AML-193 (cell line): ENCODE results near the gene KCNH2.

ENCODE experiments used
- DNase-seq, 2 experiments: peaks; one replicate each; lab custom pipeline; 2025; lab: John Stamatoyannopoulos, UW

KCNH2 gene

DNA sequence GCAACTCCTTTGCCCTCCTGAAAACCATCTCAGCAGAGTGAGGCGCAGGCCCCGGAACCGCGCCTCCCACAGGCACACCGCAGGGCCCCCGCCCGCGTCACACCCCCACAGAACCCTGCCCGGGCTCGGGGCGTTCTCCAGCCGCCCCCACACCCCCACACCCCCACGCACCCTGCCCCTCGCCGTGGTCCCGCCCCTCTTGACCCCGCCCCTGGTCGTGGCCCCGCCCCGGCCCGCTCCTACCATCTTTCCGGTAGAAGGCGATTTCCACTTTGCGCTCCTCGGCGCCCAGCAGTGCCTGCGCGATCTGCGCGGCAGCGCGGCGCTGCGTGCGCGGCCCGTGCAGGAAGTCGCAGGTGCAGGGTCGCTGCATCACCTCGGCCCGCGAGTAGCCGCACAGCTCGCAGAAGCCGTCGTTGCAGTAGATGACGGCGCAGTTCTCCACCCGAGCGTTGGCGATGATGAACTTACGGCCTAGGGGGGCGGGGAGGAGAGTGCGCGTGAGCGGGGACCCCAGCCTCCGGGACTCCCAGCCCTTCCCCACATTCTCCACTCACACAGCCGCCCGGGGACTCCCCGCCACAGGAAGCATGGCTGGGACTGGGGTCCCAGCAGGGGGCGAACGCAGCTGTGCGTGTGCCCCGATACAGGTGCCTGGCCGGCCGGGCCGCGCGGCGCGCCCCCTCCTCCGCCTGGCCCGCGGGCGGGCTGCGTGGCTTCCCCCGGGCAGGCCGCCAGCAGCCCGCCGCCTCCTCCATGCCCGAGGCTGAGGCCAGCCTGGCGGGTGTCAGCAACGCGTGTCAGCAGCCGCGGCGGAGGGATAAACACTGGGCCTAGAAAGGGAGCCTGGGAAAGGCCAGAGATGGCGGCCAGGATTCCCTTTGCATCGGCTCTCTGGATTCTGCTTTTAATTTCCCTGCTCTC is 3.4 kb downstream of the KCNH2 start:
- no peak for DNase-seq

DNA sequence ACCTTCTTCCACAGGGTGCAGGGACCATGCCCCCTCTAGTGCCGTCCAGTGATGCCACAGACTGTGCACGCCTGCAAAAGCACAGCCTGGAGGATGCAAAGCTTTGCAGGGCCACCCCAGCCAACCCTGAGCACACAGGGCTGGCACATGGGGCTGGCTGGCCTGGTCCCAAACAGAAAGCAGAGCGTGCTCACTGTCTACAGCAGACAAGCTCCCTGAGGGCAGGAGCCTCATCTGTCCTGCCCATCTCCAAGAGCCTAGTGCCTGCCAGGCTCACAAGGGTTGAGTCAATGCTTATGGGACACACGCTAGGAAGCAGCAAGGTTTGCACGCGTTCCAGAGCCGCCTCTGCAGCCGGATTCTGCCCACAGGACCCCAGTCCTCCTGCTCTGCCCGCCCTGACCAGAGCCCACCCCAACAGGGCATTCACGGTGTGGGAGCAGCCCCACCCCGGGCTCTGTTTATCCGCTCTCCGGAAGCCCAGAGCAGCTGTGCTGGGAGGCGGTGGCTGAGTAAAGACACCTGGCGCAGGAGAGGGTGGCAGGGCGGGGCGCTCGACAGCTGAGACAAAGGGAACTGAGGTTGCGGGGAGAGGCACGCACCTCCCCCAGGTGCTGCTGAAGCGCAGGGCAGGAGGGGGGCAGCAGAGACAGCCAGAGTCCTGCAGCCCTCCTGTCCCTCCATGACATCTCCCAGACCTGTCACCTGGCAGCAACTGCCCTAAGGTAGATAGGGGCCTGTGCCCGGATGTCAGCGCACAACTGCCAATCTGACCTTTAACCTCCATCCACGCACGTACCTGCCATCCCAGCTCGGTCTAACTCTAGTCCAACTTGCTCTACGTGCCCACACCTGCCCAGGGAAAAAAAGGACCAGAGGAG is 4.3 kb downstream of the KCNH2 start:
- DNase-seq = no peak

GRCh38 chr7:150972741-150973140 is 5.4 kb downstream of the KCNH2 start:
- DNase-seq = no peak

DNA sequence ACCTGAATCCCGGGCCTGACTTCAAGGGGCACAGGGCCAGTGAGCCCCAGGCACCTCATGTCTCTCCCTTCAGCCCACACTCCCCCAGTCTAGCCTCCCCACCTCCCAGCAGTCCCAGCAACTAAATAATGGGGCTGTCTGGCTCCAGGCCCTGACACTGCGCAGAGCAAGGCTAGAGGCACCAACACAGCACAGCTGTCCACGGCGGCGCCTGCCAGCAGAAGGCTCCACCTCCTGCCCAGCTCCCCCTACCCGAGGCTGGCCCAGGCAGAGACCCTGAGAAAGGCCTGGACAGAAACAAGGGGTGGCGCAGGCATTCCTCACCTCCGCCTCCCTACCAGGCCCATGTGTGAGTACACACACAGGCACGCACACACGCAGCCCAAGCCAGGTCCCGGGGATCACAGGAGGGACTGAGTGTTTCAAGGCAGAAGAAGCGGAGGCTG is 6.1 kb downstream of the KCNH2 start:
- no peak for DNase-seq

GRCh38 chr7:150971242-150972022 is 6.7 kb downstream of the KCNH2 start:
- DNase-seq = no peak

DNA sequence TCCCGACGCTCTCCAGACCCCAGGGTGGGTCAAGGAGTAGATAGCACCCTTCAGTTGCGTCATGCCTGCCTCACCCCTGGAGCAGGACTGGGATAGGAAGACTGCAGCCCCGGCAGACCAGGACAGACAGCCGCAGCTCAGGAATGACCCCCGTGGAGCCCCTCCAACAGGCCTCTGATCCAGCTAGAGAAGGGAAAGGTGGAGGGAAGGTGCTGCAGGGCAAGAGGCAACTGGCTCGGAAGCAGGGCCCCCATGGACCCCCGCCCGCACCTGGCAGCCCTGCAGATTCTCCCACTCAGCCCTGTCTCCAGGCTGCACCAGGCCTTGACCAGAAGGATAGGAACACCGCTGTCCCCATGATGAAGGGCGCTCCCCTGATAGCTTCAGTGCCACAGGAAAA is 7.7 kb downstream of the KCNH2 start:
- DNase-seq = no peak

DNA sequence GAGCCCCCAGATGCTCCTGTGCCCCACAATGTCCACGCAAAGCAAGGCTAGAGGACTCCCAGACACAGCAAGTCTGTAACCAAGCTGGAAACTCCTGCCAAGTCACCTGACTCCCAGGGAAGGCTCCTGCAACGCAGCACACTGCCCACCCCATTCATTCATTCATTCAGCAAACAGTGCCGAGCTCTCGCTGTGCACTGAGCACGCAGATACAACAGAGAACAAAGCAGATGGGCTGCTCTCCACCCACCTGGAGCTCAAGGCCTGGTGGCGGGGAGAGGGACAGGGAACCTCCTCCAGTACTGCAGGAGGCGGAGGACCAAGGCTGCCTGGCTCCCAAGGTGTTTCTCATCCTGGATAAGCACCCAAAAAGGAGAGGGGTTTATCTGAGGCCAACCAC is 8.6 kb downstream of the KCNH2 start:
- no peak for DNase-seq

DNA sequence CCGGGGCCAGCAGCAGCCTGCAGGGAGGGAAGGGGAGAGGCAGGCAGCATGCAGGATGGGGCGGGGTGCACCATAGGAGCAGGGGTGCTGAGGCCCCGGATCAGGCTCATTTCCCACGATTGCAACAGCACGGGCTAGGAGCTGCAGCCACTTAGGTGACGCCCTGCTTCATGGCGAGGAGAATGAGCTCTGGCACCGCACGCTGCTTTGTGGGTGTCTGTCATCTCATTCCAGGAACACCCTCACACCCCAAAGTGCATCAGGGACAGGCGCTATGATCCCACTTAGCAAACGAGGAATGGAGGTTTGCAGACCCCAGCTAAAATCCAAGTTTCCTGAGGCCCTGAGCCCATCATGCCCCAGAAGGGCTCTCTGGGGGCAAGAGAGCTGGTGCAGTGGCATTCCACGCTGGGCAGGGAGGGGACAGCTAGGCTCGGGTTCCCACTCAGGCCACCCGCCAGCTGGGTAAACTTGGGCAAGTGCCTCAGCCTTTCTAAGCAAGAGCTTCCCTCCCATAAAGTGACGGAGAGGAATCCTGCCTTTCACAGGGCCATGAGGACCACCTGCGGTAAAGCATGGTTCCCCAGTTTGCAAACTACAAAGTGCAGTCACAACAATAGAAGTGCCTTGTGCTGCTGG is 9.3 kb downstream of the KCNH2 start:
- no peak for DNase-seq

GRCh38 chr7:150968056-150968733 is 9.9 kb downstream of the KCNH2 start:
- DNase-seq = no peak

DNA sequence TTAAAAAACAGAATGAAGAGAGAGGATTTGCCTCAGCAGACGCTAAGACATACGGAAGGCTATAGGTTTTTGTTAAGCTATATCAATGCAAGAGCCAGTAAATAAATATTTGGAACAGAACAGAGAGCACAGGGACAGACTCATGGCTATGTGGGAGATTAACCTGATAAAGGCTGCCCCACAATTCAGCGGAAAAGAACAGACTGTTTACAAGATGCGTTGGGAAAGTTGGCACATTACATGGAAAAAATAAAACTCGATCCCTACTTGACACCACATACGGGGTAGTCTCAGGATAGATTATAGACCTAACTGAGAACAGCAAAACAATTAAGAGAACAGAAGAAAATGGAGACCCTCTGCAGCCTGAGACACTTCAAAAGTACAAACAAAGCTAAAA is 10.8 kb downstream of the KCNH2 start:
- DNase-seq = no peak

DNA sequence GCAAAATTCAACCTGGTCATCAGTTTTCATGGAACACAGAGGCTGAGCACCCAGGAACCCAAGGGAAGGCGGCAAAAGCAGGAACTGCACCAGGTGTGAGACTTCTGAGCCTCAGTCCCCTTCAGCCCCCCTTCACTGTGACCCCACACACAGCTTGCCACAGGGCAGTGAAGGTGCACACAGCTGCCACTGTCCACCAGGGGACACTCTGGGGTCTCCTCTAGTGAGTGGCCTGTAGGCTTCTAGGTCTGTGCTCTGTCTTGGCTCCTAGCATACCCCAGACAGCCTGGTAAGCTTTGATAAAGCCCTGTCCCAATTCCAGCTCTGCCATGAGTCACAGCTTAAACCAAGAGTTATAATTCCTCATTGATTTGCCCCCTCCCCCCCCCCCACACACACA is 12.1 kb downstream of the KCNH2 start:
- DNase-seq = no peak

- DNase-seq = no peak
Measured at GRCh38 chr7:150965273-150965830, 12.8 kb downstream of the KCNH2 start.

- no peak for DNase-seq
Measured at GRCh38 chr7:150964593-150965111, 13.5 kb downstream of the KCNH2 start.

DNA sequence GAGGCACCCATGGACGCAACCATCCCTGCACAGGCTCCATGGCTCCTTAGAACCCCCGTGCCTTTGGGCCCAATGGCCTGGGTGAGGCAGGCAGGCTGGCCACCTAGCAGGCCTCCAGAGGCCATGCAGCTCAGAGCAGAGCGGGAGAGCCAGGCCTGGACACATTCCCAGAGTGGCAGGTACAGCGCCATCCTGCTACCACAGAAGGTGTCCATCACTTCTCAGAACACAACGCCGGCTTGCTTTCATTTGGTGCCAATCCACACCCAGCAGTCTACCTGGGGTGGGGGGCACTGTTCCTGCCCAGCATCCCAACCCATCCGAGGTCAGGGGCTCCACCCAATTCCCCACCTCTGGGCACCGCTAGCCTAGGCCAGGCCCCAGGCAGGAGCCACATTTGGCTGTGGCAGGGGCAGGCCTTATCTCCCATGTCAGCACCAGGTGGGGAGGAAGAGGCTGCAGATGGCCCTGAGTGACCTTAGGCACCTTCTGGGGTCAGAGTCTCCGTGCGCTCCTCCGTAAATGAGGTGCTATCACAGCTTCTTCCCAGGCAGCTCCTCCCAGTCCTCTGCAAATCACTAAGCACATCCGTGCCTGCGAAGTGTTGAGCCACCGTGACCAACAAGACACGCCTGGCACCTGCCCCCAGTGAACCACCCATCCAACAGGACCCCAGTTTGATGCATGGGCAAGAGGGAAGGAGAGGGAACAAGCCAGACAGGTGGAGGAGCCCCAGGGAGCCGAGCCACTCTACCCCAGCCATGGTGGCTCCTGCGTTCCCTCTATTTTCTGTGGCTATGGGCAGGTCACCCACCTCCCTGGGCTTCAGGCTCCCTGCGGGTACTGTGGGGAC is 14.2 kb downstream of the KCNH2 start:
- no peak for DNase-seq

DNA sequence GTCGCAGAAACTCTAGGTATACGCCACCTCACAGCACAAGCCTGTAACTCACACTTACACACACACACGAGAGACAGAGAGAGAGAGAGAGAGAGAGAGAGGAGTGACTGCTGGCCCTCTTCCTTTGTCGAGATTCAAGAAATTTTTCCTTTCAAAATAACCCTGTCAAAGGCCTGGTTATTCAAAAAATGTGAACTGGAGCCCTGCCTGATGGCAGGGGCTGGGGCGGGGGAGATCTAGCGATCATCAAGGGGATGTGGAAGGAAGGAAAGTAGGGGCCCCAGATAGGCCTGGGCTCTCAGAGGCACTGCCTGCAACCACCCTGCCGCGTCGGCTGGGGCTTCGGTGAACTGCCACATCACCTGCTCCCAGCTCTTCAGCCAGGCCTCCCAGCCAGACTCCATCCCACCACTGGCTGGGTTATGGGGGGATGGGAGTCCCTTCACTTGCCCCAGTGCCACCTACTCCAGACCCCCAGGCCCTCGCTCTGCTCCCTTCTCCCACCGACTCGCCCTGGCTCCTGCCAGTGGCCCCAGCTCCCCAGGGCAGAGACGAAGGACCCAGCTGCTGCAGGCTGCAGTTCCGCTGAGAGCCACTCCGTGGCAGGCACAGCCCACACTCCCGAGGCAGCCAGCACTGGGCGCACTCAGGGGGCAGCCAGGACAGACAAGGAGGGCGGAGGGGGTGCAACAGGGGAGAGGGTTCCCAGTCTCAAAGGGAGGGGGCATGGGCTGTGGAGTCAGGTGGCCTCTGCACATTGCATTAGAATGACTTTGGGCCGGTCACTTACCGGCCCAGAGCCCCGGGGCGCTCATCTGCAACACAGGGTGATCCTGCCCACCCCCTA is 15.3 kb downstream of the KCNH2 start:
- no peak for DNase-seq

DNA sequence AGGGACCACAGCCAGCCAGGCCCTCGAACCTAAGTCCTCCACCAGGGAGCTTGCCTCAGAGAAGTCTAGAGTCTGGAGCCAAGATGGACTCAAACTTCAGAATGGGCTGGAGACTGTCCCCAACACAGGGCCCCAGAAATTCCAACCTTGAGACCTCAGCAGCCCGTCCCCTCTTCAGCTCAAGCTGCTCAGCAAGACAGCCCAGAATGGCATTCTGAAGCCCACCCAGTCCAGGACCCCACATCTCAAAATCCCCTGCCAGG is 15.9 kb downstream of the KCNH2 start:
- DNase-seq = no peak

DNA sequence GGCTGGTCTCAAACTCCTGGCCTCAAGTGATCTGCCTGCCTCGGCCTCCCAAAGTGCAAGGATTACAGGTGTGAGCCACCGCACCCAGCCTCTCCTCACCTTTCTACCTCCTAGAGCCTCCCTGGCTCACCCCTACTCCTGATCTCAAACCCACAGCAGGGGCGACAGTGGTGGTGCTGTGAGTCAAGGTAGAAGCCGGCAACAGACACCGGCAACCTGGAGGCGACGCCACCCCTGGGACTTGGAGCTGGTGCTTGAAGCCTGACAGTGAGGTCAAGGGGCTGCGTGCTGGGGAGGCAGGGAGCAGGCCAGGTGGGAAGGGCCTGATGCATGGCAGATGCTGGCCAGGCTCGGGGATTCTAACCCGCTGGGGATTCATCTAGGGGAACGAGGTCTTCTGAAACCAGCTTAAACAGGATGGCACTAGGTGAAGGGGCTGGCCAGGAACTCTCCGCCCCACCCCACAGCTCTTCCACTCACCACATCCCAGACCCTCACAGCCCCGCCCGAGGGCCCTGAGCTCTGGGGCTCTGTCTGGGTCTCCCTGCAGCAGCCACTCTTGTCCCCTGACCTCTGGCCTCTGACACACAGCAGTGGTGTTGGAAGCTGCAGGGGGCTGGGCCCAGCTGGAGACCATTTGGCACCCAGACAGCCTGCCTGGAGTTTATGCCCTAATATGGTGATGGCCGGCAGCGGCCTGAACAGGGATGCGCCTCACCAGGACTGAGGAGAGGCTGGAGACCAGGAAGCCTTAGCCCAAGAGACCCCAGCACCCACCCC is 16.4 kb downstream of the KCNH2 start:
- no peak for DNase-seq
